GM19099 (cell line): Measurements from ENCODE around the gene ITGA8.

Experiments used
- POLR2A ChIP-seq: IDR thresholded peaks from 3 replicates; pipeline ENCODE4 v1.6.1; 2011; ENCODE audit warnings: low read depth; ENCODE audit not compliant: insufficient read length; ENCODE audit errors: extremely low read depth

ITGA8 gene

DNA sequence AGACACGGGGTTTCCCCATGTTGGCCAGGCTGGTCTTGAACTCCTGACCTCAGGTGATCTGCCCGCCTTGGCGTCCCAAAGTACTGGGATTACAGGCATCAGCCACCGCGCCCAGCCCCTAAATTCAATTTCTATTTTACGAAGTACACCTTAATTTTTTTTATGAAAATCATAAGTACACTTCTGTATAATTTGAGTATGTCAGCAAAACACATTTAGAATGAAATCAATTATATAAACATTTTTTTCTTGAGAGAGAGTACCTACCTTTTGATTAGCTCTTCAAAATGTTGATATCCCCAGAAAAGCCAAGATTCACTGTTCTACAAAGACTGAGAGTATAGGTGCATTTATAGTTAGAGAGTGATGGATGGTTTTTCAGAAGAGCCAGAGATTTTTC lies 20.5 kb upstream of the ITGA8 start:
- TF ChIP-seq POLR2A = no peak

DNA sequence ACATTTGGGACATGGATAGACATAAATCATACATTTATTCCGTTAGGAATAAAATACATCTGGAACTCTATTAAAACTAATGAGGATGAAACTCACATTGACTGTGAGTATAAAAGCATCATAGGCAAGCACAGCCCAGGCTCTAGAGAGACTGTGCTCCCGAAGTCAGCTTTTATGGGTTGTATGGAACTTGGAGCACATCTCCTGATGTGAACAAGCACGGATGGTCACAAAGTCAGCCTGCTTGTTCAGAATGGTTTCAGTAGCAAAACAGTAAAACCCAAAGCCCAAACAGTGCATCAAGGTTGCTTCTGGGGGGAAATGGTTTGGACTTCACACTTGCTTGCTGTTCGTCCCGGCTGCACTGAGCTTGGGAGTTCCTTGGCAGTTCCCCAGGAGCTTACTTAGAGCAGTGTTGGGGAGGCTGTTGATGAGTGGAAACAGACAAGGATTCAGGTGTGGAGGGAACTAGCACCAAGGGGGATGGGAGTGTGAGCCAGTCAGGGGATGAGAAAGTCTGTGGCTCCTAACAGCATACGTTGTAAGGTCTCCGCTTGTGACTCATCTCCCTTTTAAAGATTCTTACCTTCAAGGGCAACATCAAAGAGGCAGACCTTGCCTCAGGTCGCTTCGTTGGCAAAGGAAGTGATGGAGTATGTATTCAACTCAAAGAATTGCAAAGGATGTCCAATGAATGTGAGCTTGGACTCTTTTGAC lies 19.7 kb upstream of the ITGA8 start:
- TF ChIP-seq POLR2A = no peak

DNA sequence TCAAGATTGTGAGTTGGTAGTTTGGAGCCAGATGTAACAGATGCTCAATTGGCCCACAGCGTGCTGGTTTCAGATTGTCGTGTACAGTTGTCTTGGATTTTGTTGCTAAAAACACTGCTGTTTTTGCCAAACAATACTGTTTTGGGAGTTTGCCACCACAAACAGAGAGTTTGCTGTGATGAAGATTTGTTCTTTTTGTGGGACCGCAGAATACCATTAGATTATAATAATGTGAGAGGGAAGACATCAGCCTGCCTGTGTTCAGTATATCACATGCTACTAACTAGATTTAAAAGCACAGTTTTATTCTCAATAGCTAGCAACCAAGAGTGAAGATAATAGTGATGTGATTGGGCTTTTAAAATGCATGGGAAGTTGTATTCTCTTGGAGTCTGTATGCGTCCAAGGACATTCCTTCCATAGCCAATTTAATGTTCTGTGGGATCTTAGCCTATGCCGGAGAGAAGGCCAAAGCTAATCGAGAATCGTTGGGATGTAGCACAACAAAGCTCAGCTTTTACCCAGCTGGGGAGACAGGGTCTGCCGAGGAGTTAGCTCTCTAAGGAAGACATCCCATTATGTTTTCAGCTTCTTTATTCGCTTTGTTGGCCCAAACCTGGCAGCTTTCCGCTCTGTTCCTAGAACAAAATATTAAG lies 18.7 kb upstream of the ITGA8 start:
- TF ChIP-seq POLR2A = no peak

DNA sequence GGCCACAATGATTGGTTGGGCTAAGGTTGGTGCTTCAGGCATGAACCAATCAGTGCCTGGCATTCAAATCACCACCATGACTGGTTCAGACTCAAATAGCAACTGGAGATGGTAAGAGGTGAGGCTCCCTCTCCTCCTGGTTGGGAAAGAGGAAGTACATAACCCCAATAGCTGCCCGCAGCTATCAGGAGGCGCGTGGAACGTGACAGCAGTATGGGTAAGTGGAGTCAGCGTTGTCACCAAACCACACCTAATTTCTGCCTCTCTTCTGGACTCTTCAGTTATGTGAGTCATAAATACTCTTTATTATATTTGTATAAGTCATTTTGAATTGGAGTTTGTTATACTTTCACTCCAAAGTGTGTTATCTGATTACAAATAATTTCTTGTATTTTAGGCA lies 17.9 kb upstream of the ITGA8 start:
- TF ChIP-seq POLR2A = no peak

DNA sequence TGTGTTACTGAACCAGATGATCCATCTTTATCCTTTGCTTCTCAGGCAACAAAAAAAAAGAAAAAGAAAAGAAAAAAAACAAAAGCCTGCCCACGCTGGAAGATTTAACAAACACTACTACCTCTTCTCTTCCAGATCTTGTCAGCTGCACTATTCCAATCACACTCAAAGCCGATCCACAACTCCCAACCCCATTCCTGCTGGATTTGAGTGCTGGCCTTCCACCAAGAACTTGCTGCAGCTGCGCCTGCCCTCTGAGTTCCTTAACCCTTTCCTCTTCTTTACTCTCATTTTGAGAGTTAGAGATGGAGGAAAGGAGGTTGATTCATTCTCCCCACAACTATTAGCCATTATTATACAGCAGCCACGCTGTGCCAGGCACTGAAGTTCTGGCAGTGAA lies 16.0 kb upstream of the ITGA8 start:
- TF ChIP-seq POLR2A = no peak

DNA sequence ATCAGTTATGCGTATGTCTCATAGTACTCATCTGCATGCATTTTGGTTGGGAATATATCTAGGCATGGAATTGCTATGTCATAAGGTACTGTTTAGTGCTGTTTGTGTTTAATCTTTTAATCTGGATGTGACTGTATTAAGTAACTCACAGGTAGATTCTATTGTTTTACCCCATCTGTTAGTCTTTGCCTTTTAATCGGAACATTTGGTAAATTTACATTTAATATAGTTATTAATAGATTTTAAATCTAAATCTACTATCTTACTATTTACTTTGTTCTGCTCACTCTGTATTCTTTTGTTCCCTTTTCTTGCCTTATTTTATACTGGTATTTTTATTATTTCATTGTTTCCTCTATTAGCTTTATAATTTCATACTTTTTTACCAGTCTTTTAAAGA lies 10.6 kb upstream of the ITGA8 start:
- no peak for TF ChIP-seq POLR2A

DNA sequence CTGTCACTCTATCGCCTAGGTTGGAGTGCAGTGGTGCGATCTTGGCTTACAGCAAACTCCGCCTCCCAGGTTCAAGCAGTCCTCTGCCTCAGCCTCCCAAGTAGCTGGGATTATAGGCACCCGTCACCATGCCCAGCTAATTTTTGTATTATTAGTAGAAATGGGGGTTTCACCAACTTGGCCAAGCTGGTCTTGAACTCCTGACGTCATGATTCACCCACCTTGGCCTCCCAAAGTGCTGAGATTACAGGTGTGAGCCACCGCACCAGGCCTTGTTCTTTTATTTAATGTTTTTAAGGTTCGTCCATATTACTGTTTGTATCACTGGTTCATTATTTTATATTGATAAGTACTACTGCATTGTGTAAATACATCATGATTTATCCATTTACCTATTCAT lies 10.2 kb upstream of the ITGA8 start:
- no peak for TF ChIP-seq POLR2A

DNA sequence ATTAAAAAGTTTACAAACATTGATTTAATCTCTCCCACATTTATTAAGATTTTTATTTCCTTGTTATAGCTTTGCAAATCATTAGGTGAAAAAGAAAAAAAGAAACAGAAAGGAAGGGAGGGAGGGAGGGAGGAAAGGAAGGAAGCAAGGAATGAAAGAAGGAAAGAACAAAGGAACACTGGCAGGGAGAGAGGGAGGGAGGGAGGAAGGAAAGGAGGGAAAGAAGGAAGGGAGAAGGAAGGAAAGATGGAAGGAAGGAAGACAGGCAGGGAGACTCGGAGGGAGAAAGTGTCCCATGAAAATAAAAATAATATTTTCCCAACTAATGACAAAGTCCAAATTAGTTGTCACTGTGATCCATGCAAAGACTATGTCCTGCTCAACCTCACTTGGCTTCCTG lies 6.3 kb upstream of the ITGA8 start:
- no peak for TF ChIP-seq POLR2A

DNA sequence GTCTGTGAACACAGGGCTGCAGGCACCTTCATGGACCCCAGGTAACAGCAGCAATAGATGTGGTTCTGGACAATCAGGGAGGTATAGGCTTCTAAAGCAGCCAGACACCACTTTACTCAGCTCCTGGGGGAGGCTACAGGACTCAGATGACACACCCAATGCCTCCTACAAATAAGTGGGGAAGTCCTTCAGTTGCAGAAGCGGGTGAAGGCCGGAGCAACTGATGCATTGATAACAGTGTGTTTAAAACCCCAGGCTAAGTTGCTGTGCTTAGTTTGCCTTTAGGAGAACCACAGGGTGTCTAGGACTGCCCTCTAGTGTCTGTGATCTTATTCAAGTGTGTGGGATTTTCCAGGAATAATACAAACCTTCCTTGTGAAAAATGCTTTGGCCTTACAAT lies 5.9 kb upstream of the ITGA8 start:
- TF ChIP-seq POLR2A = no peak

DNA sequence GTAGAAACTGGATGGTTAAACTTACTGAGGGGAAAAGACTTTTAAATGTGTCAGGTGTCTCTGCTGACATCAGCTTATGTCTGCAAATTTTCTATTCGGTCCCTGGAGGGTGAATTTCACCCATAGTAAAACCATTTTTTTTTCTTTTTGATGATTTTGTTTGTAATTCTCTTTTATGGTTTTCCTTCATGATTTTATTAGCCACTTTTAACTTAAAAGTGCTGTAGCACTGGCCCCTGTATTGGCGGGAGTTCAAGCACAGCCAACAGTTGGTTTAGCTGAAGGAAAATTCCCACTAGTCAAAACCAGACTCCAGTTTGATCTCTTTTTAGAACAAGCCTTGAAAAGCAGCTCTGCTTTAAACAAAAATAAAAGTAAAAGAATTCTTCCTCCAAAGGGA lies 5.0 kb upstream of the ITGA8 start:
- no peak for TF ChIP-seq POLR2A

DNA sequence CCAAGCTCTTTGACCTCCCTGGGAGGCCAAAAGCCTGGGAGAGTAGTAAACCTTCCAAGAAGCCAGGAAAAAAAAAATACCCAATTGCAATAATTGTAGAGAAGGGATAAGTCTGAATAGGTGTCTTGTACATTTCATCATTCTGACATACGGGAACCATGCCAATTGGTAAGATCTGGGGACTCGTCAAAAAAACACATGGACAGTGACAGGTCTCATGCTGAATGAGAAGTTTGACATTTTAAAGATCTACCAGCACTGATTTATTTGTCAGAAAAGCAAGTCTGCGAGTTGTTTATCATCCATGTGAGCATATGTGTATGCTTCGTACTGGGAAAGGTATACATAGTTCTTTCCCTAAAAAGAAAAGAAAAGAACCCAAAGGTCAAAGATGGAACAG lies 4.1 kb upstream of the ITGA8 start:
- TF ChIP-seq POLR2A = no peak

DNA sequence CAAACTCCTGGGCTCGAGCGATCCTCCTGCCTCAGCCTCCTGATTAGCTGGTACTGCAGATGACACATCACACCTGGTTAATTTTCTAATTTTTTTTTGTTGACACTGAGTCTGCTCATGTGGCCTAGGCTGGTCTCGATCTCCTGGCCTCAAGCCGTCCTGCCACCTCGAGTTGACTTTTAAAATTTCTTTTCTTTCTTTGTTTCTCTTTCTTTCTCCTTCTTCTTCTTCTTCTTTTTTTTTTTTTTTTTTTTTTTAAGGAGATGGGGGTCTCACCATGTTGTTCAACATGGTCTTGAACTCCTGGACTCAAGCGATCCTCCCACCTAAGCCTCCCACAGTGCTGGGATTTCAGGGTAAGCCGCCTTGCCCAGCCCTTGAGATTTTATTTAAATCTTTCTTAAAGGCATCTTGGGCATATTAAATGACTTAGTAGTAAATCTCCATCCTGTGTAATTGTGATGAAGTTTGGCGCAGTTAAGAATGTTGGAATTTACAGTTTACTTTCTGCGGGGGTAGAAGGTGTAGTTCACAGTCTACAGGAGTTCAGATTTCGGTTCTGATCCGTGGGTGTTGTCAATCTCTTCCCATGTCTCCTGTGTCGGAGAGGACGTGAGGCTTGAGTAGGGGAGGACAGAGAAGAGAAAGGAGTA lies 1.0 kb upstream of the ITGA8 start:
- TF ChIP-seq POLR2A = no peak

DNA sequence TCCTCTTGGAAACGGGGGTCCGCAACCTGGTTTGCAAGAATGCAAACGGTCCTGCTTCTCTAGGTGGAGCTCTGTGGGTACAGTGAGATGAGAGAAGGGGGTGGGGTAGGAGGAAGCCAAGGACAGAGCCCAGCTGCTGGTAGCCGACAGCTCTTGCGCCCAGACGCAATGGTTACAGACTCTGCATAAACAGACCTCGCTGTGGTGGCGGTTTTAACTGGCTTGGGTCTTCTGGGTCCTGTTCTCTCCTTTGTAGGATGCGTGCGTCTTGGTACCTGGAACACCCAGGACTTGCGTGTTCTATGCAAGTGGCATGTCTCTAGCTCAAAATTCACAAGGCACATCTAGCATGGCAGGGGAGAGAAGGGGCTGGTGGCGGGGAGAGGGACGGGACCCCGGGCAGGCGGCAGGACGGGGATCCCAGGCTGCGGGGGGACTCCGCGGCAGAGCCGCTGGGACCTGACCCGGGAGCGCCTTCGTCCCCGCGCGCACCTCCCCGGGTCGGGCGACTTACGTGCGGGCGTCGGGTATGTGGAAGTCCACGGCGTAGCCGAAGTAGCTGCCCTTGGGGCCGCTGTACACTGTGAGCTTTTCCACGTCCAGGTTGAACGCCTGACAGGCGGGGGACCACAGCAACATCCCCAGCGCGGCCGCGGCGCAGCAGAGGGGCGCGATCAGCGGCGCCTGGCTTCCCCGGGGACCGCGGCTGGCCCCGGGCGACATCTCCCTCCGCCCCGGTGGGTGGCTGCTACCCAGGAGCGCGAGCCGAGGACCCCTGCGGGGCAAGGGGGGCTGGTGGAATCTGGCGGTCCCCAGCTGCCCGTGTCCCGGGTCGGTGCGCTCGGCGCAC lies 448 bp downstream of the ITGA8 start:
- TF ChIP-seq POLR2A = no peak

DNA sequence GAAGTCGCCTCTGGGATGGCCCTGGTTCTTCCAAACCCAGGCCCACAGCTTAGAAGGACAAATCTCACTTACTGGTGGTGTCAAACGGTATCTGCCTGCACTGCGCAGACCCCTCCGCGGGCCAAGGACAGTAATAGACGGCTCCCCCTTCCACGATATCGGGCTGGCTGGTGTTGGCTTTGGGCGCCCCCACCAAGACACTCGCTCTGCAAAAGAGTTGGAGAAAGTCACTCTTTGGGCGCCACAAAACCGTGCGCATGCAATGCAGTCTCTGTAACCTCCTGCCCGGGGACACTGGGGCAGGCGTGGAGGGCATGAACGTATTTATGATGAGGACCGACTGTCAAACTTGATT lies 1.1 kb downstream of the ITGA8 start:
- no peak for TF ChIP-seq POLR2A

DNA sequence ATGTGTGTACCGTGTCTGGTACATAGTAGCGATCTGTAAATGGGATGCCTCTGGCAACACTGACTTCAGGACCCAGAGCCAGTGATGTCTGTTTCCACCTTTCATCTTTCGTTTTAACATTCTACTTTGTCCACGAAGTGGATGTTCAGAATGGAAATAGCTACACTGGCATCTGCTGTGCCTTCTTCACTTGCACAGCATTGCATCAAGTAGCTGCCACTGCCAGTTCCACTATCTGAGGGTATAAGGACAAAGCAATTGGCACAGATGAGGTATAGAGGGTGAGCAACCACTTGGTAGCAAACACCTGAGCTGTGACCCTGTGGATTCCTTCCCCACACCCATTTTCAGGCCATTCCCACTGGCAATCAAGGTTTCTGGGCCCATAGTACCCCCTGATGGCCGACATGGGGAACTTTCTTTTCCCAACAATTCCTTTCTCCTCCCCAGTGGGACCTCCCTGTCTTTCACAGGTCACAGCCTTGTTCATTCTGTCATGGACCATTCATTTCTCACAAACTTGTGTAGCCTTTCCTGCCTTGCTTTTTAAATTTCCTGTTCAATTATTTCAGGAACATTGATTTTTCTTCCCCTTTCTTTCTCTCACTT lies 4.0 kb downstream of the ITGA8 start:
- no peak for TF ChIP-seq POLR2A

DNA sequence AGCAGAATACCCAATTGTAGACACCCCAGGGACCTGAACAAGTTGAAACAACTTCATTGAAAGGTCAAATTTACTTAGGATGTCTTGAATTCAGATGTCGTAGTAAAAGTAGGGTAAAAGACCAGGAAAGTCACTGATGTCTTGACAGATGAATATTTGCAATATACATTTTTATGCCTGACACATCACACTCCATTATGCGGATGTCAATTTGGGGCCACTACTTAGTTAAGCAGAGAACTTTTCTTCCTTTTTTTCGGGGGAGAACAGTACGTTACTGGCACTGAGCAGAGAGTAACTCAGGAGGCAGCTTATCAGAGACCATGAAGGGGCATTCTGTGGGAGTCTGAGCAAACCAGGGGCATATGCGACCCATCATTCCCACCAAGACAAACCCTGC lies 4.9 kb downstream of the ITGA8 start:
- TF ChIP-seq POLR2A = no peak

DNA sequence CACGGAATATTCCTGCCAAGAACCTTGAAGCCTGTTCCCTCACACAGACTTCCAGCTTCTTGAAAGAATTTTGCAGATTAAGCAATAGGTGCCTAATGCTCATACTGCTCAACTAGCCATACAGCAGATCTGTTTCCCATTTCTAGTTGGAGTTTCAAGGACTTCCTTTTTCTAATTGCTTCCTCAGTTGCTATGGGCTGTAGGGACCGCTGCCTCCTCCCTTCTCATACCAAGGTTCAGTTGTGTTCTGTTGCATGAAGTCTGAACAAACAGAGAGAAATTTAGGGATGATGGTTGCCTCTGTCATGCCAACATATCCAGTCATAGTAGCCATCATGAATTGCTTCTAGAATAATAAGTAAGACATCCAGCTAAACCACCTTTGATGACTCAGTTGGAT lies 6.8 kb downstream of the ITGA8 start:
- TF ChIP-seq POLR2A = no peak
